Testis (tissue), 2 donors: ENCODE data around the gene FAM120A.

Experiments used
- CTCF ChIP-seq, 3 experiments: fragments of 450-650 bp in 2 of 3; fragments of 200-600 bp in 1 of 3; sonication (generic) in 1 of 3; IDR thresholded peaks; one replicate each; pipeline ENCODE4 v1.5.1; 2016 to 2019; ENCODE audit warnings: antibody characterized with exemption in 3 of 3, mild to moderate bottlenecking in 2 of 3, moderate library complexity in 1 of 3
- POLR2A ChIP-seq: fragments of 450-650 bp; IDR thresholded peaks from one replicate; pipeline ENCODE4 v1.6.1; 2017; ENCODE audit warnings: antibody characterized with exemption, mild to moderate bottlenecking, moderate library complexity

GRCh38 chr9:93467462-93467861 lies 16.0 kb downstream of the FAM120A start:
- no peak for TF ChIP-seq CTCF (IDR thresholded peaks at IDR 0.05)
- TF ChIP-seq POLR2A = no peak
